Measurements from ENCODE around the gene FAM53A.
A peak's percentile ranks its signal among the peaks of the same experiment; 100 is the strongest.

Gene FAM53A

GRCh38 chr4:1714303-1715001, 30.3 kb upstream of the FAM53A start:
- Histone ChIP-seq H3K9me3 (ENCODE audit: control insufficient read depth, insufficient read depth, low read depth, low read length) (no peaks in the 10 kb centered on the region), H3K4me1 (ENCODE audit: control insufficient read depth, insufficient read depth, low read length) (no peaks in the 10 kb centered on the region), H3K27ac (ENCODE audit: extremely low read depth, low read depth, low read length) (no peak overlapping the region), H3K4me3 (ENCODE audit: low read depth, low read length) (peak overlapping the region; percentile 15), H3K36me3 (ENCODE audit: control insufficient read depth in 2 of 2, insufficient read depth in 1 of 2, low read length in 2 of 2) (peaks cover 0 to 50% of the 10 kb centered on the region in 2 experiments; a peak in 2 of 3 replicates)
- CTCF ChIA-PET, result interaction anchor here (0.7 to 3.4 kb wide), 4 partner anchors 11 to 21 kb away, joined by 3 to 14 read pairs (median 3); no protein-coding TSS in a partner anchor
- POLR2A ChIA-PET, result no interaction called here
- TF ChIP-seq ZNF121 (tag by site-specific recombination; IDR thresholded peaks at IDR 0.05), result peak; percentile 84
- no peak for TF ChIP-seq ZNF544 (tag by site-specific recombination; IDR thresholded peaks at IDR 0.05)

DNA sequence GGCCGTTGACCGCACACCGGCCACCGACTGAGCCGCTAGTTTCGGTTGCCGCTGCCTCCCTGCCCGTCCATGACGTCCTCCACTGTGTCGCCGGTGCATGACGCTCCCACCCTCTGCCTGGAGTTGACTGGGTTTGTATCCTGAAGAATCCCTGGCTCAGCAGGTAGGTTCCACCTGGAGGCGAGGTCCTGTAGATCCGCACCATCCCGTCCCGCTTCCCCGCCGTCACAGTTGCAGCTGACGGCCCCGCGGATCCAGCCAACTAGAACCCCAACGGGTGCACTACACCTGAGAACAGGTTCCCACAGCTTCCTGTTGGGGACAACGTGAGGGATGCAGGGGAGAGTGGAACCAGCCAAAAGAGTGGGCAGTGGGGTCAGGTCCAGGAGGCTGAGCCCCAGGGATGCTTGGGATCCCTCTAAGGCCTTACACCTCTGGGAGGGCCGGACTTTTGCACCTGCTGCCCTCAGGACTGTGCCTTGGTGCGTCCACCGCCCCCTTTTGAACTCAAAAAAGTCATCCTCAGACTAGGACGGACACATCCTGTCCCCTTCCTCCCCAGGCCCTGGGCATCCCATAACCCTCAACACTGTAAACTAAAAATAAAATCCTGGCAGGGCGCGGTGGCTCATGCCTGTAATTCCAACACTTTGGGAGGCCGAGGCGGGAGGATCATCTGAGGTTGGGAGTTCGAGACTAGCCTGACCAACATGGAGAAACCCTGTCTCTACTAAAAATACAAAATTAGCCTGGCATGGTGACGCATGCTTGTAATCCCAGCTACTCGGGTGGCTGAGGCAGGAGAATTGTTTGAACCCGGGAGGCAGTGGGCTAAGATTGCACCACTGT, 29.1 kb upstream of the FAM53A start:
- Histone ChIP-seq H3K4me1 (ENCODE audit: control insufficient read depth, insufficient read depth, low read length) (no peaks in the 10 kb centered on the region), H3K36me3 (ENCODE audit: control insufficient read depth in 2 of 2, insufficient read depth in 1 of 2, low read length in 2 of 2) (peaks cover 0 to 54% of the 10 kb centered on the region in 2 experiments; a peak in 2 of 3 replicates), H3K4me3 (ENCODE audit: low read depth, low read length) (peak overlapping the region; percentile 85), H3K9me3 (ENCODE audit: control insufficient read depth, insufficient read depth, low read depth, low read length) (no peaks in the 10 kb centered on the region), H3K27ac (ENCODE audit: extremely low read depth, low read depth, low read length) (peak overlapping the region; percentile 99)
- CTCF ChIA-PET, result interaction anchor here (1.0 to 3.4 kb wide), 3 partner anchors 12 to 20 kb away, joined by 3 to 14 read pairs (median 3); no protein-coding TSS in a partner anchor
- peak; percentile 43; the same call in 1 of the 2 replicates for TF ChIP-seq ZNF600 (tag by site-specific recombination; IDR thresholded peaks at IDR 0.05)
- TF ChIP-seq, protein P1, sequence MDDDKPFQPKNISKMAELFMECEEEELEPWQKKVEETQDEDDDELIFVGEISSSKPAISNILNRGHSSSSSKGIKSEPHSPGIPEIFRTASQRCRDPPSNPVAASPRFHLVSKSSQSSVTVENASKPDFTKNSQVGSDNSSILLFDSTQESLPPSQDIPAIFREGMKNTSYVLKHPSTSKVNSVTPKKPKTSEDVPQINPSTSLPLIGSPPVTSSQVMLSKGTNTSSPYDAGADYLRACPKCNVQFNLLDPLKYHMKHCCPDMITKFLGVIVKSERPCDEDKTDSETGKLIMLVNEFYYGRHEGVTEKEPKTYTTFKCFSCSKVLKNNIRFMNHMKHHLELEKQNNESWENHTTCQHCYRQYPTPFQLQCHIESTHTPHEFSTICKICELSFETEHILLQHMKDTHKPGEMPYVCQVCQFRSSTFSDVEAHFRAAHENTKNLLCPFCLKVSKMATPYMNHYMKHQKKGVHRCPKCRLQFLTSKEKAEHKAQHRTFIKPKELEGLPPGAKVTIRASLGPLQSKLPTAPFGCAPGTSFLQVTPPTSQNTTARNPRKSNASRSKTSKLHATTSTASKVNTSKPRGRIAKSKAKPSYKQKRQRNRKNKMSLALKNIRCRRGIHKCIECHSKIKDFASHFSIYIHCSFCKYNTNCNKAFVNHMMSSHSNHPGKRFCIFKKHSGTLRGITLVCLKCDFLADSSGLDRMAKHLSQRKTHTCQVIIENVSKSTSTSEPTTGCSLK (tag by site-specific recombination; IDR thresholded peaks at IDR 0.05), result no peak
- TF ChIP-seq, protein P2, sequence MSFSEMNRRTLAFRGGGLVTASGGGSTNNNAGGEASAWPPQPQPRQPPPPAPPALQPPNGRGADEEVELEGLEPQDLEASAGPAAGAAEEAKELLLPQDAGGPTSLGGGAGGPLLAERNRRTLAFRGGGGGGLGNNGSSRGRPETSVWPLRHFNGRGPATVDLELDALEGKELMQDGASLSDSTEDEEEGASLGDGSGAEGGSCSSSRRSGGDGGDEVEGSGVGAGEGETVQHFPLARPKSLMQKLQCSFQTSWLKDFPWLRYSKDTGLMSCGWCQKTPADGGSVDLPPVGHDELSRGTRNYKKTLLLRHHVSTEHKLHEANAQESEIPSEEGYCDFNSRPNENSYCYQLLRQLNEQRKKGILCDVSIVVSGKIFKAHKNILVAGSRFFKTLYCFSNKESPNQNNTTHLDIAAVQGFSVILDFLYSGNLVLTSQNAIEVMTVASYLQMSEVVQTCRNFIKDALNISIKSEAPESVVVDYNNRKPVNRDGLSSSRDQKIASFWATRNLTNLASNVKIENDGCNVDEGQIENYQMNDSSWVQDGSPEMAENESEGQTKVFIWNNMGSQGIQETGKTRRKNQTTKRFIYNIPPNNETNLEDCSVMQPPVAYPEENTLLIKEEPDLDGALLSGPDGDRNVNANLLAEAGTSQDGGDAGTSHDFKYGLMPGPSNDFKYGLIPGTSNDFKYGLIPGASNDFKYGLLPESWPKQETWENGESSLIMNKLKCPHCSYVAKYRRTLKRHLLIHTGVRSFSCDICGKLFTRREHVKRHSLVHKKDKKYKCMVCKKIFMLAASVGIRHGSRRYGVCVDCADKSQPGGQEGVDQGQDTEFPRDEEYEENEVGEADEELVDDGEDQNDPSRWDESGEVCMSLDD (tag by site-specific recombination; IDR thresholded peaks at IDR 0.05), result peak; percentile 17; the same call in 1 of the 2 replicates
- TF ChIP-seq ZBTB21 (tag by site-specific recombination; IDR thresholded peaks at IDR 0.05), result 0 out of 2 replicates have a peak, but pooled peaks have one; percentile 52
- TF ChIP-seq, protein P3, sequence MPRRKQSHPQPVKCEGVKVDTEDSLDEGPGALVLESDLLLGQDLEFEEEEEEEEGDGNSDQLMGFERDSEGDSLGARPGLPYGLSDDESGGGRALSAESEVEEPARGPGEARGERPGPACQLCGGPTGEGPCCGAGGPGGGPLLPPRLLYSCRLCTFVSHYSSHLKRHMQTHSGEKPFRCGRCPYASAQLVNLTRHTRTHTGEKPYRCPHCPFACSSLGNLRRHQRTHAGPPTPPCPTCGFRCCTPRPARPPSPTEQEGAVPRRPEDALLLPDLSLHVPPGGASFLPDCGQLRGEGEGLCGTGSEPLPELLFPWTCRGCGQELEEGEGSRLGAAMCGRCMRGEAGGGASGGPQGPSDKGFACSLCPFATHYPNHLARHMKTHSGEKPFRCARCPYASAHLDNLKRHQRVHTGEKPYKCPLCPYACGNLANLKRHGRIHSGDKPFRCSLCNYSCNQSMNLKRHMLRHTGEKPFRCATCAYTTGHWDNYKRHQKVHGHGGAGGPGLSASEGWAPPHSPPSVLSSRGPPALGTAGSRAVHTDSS (tag by site-specific recombination; IDR thresholded peaks at IDR 0.05), result no peak
- TF ChIP-seq ZNF629 (tag by site-specific recombination; IDR thresholded peaks at IDR 0.05), result peak; percentile 50; the same call in 1 of the 2 replicates
- 0 out of 2 replicates have a peak, but pooled peaks have one; percentile 14 for TF ChIP-seq ZBTB20 (tag by site-specific recombination; IDR thresholded peaks at IDR 0.05)
- TF ChIP-seq ZSCAN16 (tag by site-specific recombination; IDR thresholded peaks at IDR 0.05), result no peak
- TF ChIP-seq, protein P4, sequence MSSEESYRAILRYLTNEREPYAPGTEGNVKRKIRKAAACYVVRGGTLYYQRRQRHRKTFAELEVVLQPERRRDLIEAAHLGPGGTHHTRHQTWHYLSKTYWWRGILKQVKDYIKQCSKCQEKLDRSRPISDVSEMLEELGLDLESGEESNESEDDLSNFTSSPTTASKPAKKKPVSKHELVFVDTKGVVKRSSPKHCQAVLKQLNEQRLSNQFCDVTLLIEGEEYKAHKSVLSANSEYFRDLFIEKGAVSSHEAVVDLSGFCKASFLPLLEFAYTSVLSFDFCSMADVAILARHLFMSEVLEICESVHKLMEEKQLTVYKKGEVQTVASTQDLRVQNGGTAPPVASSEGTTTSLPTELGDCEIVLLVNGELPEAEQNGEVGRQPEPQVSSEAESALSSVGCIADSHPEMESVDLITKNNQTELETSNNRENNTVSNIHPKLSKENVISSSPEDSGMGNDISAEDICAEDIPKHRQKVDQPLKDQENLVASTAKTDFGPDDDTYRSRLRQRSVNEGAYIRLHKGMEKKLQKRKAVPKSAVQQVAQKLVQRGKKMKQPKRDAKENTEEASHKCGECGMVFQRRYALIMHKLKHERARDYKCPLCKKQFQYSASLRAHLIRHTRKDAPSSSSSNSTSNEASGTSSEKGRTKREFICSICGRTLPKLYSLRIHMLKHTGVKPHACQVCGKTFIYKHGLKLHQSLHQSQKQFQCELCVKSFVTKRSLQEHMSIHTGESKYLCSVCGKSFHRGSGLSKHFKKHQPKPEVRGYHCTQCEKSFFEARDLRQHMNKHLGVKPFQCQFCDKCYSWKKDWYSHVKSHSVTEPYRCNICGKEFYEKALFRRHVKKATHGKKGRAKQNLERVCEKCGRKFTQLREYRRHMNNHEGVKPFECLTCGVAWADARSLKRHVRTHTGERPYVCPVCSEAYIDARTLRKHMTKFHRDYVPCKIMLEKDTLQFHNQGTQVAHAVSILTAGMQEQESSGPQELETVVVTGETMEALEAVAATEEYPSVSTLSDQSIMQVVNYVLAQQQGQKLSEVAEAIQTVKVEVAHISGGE (tag by site-specific recombination; conservative IDR thresholded peaks at IDR 0.05; ENCODE audit: low read depth), result peak; percentile 48
- TF ChIP-seq ZNF777 (tag by site-specific recombination; IDR thresholded peaks at IDR 0.05; ENCODE audit: borderline replicate concordance), result 0 out of 2 replicates have a peak, but pooled peaks have one; percentile 88
- TF ChIP-seq, protein P5, sequence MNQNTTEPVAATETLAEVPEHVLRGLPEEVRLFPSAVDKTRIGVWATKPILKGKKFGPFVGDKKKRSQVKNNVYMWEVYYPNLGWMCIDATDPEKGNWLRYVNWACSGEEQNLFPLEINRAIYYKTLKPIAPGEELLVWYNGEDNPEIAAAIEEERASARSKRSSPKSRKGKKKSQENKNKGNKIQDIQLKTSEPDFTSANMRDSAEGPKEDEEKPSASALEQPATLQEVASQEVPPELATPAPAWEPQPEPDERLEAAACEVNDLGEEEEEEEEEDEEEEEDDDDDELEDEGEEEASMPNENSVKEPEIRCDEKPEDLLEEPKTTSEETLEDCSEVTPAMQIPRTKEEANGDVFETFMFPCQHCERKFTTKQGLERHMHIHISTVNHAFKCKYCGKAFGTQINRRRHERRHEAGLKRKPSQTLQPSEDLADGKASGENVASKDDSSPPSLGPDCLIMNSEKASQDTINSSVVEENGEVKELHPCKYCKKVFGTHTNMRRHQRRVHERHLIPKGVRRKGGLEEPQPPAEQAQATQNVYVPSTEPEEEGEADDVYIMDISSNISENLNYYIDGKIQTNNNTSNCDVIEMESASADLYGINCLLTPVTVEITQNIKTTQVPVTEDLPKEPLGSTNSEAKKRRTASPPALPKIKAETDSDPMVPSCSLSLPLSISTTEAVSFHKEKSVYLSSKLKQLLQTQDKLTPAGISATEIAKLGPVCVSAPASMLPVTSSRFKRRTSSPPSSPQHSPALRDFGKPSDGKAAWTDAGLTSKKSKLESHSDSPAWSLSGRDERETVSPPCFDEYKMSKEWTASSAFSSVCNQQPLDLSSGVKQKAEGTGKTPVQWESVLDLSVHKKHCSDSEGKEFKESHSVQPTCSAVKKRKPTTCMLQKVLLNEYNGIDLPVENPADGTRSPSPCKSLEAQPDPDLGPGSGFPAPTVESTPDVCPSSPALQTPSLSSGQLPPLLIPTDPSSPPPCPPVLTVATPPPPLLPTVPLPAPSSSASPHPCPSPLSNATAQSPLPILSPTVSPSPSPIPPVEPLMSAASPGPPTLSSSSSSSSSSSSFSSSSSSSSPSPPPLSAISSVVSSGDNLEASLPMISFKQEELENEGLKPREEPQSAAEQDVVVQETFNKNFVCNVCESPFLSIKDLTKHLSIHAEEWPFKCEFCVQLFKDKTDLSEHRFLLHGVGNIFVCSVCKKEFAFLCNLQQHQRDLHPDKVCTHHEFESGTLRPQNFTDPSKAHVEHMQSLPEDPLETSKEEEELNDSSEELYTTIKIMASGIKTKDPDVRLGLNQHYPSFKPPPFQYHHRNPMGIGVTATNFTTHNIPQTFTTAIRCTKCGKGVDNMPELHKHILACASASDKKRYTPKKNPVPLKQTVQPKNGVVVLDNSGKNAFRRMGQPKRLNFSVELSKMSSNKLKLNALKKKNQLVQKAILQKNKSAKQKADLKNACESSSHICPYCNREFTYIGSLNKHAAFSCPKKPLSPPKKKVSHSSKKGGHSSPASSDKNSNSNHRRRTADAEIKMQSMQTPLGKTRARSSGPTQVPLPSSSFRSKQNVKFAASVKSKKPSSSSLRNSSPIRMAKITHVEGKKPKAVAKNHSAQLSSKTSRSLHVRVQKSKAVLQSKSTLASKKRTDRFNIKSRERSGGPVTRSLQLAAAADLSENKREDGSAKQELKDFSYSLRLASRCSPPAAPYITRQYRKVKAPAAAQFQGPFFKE (tag by site-specific recombination; IDR thresholded peaks at IDR 0.05; ENCODE audit: borderline replicate concordance), result 0 out of 2 replicates have a peak, but pooled peaks have one; percentile 49
- POLR2A ChIA-PET, result interaction anchor here (1.0 to 1.8 kb wide), 3 partner anchors 8 to 32 kb away, joined by 3 to 44 read pairs (median 21); partner anchors contain the start of genes TACC3 and TMEM129

Measured in HEK293 (cell line).